ENCODE measurements around the gene ST3GAL2. TPM values are rescaled to one million over a fixed set of nuclear protein-coding genes. Genes with fewer than 3 reads are reported as not detected.

The ST3GAL2 gene
- total and polyA plus RNA-seq, 10 of the 15 experiments (the other 5 are each of a cell fraction or from before 2014, with no cell fraction given), result 0.95 to 61.7 (median 25.9) TPM

GRCh38 chr16:70438969-70439862, at the start of gene ST3GAL2 (continued):
- TF ChIP-seq ZNF207 (IDR thresholded peaks at IDR 0.05; ENCODE audit: borderline replicate concordance) (peak; percentile 74; the same call in 1 of the 2 replicates), SMAD5 (IDR thresholded peaks at IDR 0.05; ENCODE audit: low read depth) (no peak), SPI1 (IDR thresholded peaks at IDR 0.05; ENCODE audit: borderline replicate concordance, insufficient read depth, low read depth, low read length) (no peak), NFIC (IDR thresholded peaks at IDR 0.05; ENCODE audit: low read depth, low read length) (no peak), POLR2A (IDR thresholded peaks at IDR 0.05; ENCODE audit: low read depth, low read length) (peak; percentile 67), RB1 (IDR thresholded peaks at IDR 0.05; ENCODE audit: borderline replicate concordance) (peak; percentile 62; the same call in 1 of the 2 replicates), MLLT1 (IDR thresholded peaks at IDR 0.05) (peak; percentile 56), TCF12 (IDR thresholded peaks at IDR 0.05; ENCODE audit: low read depth, low read length) (0 out of 2 replicates have a peak, but pooled peaks have one; percentile 9), NFYA (IDR thresholded peaks at IDR 0.05; ENCODE audit: borderline replicate concordance, low read depth, low read length) (no peak), STAT3 (IDR thresholded peaks at IDR 0.05; ENCODE audit: low read depth, low read length) (no peak), ZBED1 (IDR thresholded peaks at IDR 0.05; ENCODE audit: borderline replicate concordance) (no peak), ESRRA (IDR thresholded peaks at IDR 0.05; ENCODE audit: low read length) (no peak), ZNF384 (IDR thresholded peaks at IDR 0.05; ENCODE audit: borderline replicate concordance, low read depth, low read length) (no peak), CHD4 (IDR thresholded peaks at IDR 0.05) (no peak), ZNF217 (IDR thresholded peaks at IDR 0.05) (no peak)

All from GM12878 (cell line).